Smooth muscle cell of the brain vasculature (primary cell): ENCODE measurements around the gene GATA1.

ENCODE experiments used
- DNase-seq: peaks from one replicate; pipeline ENCODE4 v3.0.0-alpha.2; 2012; ENCODE audit warnings: low read depth, low spot score

GATA1 gene

DNA sequence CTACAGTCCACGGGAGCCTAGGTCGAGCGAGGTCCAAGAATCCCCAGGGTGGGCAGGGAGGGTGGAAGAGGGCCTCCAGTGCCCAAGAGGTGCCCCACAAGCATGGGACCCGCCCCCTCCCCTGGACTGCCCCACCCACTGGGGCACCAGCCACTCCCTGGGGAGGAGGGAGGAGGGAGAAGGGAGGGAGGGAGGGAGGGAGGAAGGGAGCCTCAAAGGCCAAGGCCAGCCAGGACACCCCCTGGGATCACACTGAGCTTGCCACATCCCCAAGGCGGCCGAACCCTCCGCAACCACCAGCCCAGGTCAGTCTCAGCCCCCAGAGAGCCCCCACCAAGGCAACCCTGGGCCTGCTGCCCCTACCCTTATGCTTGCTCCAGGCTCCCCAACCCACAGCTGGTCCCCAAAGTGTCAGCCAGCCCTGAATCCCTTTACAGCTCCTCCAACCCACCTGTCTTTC lies at the start of gene GATA1:
Gene GATA1 (plus strand): TSS at position 250 of the 460 bp plus-strand sequence. CDS start 4,520 bp downstream, outside the sequence.
- no peak for DNase-seq

DNA sequence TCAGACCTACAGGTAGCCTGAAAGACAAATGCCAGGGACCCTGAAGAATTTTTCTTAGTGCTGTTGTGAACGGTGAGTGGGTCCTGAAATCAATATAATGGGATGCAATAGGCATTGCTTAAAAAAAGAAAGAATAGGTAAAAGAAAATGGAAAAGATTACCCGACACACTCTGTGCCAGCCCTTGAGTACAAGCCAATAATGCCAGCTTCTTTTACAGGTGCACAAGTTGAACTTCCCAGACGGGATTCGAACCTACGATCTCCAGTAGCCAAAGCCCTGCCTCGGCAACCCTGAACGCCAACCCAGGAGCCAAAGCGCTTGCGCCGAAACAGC lies 49.5 kb upstream of the GATA1 start:
- no peak for DNase-seq

DNA sequence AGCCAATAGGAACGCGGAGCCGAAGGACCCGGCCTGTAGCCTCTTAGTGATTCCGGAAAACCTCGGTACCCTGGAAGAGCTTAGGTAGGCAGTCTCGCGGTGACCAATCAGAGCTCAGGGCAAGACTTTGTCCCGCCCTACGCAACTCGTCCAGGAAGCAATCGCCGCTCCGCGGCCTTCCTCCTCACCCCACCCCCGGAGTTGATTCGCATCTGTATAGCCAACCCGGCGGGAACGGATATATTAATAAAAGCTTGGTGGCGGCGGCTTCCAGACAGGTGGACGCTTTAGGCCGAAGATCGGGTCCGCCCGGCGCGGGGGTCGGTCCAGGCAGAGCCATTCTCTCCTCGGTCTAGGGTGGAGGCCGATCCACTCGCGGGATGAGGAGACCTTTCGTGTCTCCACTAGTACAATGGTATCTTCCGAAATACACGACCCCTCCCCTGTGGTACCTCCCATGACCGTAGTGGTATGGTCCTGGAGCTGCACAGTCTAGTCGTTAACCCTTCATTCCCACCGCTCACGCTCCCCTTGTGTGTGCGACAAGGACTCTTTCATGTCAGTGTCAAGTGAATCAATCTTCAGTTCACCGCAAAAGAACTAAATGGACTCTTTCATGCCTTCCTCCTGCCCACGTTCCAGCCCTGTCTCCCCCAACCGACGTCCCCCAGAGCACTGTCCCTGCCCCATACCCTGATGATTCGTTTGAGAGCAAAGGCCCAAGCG lies 49.0 kb upstream of the GATA1 start:
- peak; percentile 90 for DNase-seq

DNA sequence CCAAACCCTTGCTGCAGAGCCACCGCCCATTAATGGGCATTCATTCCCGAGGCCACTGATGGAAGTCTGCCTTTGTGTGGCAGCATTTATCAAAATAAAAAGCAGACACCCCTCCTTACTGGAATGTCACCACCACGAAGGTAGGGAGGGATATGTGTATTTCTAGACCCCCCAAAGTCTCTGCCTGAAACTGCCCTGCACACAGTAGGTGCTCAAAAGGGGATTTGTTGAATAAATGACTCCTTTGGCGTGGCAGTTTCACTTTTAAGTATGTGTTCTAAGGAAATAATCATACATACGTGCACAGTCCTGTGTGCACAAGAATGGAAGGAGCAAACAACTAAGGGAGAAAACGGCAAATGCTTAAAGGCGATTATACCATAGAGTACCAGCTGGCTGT lies 48.5 kb upstream of the GATA1 start:
- DNase-seq = no peak

DNA sequence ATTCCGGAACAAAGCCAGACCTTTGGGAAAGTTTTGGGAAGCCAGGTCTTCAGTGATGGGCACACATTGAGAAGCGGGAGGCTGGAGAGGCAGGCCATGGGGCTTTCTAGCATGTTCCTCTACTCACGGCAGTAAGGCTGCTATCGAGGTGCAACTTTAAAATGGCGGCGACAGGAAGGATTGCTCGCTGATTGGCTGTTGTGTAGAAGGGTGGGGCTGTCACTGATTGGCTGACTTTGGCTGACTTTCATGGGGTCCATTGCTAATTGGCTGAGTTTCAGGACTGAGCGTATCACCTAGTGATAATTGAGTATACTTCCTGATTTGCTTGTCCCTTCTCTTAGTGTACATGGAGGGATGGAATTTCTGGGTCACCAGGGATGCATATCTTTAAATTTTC lies 44.6 kb upstream of the GATA1 start:
- DNase-seq = no peak

GRCh38 chrX:48745222-48745621 lies 41.2 kb upstream of the GATA1 start:
- DNase-seq = no peak

DNA sequence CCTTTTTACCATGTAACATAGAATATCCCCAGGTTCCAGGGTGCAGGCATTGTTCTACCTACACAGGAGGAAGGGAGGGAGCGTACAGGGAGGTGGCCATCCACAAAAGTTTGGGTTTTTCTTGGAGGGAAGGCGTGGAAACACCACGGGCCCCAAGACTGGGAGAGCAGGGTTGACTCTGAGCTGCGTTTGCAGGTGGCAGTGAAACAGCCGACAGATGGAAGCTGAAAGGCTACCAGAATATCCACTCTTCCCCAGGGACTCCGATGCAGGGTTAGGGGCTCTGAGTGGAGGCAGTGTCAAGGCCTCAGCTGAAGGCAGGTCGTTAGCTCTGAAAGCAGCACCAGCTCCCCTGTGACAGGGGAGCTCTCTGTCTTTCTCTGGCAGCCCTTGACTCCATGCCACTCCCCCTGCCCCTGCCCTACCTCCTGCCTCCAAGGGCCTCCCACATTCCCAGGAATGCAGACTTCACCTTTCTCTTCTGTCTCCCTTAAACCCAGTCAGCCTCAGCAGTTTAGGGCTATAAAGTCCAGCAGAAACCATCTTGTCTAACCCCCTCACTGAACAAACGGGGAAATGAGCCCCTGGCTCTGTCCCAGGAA lies 38.9 kb upstream of the GATA1 start:
- no peak for DNase-seq

DNA sequence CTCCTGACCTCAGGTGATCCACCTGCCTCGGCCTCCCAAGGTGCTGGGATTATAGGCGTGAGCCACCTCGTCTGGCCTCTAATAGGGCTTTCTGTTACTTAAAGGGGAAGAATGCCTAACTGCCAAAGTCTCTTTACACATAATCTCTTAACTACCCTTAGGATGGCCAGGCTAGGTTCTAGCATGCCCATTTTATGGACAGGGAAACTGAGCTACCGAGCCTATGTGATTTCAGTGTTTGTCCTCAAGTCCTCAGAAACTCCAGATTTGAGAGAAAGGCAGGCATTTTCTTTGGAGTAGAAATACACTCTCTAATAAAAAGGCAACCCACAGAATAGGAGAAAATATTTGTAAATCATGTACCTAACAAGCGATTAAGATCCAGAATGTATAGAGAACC lies 37.2 kb upstream of the GATA1 start:
- DNase-seq = no peak

- no peak for DNase-seq
Observed at GRCh38 chrX:48751343-48751742, 35.0 kb upstream of the GATA1 start.

- no peak for DNase-seq
Observed at GRCh38 chrX:48752498-48752897, 33.9 kb upstream of the GATA1 start.

DNA sequence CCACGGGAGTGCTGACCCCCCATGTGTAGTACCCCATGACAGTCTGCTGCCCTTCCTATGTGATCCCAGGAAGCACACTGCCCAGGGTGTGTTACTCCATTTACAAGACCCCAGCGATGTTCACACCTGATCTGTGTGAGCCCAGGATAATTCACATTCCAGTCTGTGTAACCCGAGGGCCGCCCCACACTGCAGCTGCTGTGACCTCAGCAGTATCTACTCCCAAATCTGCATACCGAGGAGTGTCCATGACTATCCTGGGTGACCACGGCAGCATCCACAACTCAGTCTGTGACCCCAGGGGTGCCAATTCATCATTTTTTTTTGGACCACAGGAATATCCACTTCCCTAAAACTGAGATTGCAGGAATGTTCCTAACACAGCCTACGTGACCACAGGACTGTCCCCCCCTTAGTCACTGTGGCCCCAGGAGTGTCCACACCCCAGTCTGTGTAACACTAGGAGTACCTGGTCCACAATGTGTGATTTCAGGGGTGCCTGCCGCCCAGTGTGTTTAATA lies 32.6 kb upstream of the GATA1 start:
- no peak for DNase-seq

GRCh38 chrX:48754238-48754637 lies 32.2 kb upstream of the GATA1 start:
- DNase-seq = no peak

DNA sequence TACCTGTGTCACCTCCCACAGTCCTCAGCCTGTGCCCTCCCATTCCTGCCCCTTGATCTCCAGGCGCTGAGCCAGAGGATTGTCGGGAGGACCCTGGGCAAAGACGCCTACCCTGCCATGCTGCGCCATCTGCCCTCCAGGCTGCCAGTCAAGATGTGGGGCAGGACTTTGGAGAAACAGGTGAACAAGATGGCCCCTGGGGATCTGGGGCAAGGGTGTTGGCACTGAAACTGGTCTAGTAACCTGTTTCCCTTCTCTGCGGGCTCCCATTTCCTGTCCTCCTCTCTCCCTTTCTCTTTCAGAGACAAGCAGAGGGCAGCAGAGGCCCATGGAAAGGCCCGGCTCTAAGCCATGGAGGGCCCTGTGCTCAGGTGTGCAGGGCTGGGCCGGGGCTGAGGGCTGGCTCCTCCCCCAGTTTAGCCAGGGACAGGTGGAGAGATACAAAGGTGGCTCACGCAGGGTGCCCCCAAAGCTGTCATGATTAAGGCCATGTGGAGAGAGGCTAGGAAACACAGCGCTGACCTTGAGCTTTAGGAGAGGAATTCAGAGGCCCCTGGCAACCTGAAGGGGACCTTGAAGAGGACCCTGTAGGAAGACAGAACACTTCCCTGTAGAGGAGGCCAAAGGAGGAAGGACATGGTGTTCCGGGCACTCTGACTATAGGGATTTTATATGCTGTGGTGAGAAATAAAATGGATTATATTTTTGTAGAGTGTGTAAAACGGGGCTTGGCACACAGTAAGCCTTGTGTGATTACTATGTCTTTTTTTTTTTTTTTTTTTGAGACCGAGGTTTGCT lies 24.5 kb upstream of the GATA1 start, which contains the start of gene GLOD5:
Gene GLOD5 (plus strand): TSS at position 74 of the 798 bp plus-strand sequence. CDS start 44 bp downstream, at position 118.
- DNase-seq = no peak

DNA sequence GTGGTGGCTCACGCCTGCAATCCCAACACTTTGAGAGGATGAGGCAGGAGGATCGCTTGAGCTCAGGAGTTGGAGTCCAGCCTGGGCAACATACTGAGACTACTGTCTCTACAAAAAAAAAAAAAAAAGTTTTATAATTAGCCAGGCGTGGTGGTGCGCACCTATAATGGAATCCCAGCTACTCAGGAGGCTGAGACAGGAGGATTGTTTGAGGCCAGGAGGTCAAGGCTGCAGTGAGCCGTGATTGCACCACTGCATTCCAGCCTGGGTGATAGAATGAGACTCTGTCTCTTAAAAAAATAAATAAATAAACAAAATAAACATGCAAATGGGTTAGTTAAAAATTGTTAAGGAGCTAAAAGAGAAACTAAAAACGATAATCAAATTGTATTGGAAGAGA lies 17.2 kb upstream of the GATA1 start:
- no peak for DNase-seq

GRCh38 chrX:48770296-48770695 lies 16.1 kb upstream of the GATA1 start:
- no peak for DNase-seq

DNA sequence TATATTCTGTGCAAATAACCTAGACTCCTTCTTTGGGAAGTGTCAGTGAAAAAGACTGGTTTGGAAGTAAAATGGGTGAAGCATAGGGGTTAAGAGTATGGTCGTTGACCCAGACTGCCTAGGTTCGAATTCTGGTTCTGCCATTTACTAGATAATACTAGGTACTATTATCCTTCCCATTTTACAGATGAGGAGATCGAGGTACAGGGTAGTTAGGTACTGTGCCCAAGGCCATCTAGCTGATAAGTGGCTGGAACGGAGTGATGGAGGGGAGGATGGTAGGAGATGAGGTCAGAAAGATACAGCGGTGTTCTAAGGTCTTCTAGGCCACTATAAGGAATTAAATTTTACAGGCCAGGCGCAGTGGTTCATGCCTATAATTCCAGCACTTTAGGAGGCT lies 13.8 kb upstream of the GATA1 start:
- no peak for DNase-seq

DNA sequence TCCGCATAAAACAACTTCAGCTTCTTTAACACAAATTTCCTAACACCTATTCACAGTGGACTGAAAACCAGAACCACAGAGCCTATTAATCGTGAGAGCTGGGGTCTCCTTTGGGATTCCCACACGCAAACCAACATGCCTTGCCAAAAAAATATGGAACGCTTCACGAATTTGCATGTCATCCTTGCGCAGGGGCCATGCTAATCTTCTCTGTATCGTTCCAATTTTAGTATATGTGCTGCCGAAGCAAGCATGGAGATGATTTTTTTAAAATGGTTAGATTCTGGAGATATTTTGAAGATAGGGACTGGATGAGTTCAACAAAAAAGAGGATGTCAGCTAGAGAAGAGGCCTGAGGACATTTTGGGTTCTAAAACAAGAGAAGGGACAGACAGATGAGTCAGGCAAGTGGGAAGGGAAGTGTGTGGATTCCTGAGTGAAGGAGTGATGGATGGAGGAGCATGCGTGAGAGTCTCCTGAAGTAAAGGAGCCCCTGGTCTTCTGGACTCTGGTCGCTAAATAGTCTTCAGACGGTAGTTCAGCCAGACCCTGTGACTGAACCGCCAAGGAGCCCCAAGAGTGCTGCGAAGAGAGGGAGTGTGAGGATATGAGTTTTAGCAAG lies 9.5 kb upstream of the GATA1 start:
- no peak for DNase-seq

DNA sequence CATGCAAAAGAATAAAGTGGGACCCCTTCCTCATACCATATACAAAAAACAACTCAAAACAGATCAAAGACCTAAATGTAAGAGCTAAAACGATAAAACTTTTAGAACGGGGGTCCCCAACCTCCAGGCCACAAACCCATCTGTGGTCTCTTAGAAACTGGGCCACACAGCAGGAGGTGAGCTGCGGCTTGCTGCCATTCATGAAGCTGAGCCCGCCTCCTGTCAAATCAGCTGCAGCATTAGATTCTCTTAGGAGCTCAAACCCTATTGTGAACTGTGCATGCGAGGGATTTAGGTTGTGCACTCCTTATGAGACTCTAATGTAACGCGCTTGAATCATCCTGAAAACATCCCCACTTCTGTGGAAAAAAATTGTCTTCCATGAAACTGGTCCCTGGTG lies 7.0 kb upstream of the GATA1 start:
- no peak for DNase-seq

GRCh38 chrX:48781705-48782104 lies 4.7 kb upstream of the GATA1 start:
- no peak for DNase-seq

DNA sequence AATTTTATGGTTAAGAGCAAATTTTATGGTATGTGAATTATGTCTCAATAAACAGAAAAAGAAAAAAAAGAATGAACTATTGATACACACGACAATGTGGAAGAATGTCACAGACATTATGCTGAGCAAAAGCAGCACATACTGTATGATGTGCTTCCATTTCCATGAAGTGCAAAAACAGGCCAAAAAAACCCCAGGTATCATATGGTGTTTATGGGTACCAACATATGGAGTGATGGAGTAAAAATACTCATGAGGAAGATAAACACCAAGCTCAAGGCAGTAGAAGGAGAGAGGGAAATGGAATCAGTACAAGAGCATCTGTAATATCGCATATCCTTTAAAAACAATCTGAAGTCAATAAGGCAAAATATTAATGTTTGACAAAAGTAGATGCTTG lies 4.2 kb upstream of the GATA1 start:
- no peak for DNase-seq

- DNase-seq = no peak
Observed at GRCh38 chrX:48782795-48783194, 3.6 kb upstream of the GATA1 start.

GRCh38 chrX:48784726-48785125 lies 1.7 kb upstream of the GATA1 start:
- no peak for DNase-seq
